Left lung (tissue), 10 donors: ENCODE measurements around the gene TEP1. TPM values are rescaled to one million over a fixed set of nuclear protein-coding genes. Genes with fewer than 3 reads are reported as not detected.

Experiments
- ATAC-seq: fragments of 200-7000 bp; cut with Tn5 transposase; one replicate; pipeline ENCODE4 v1.9.1; 2020; ENCODE audit warnings: moderate library complexity
- DNase-seq, 4 donors: peaks; one replicate each; pipeline ENCODE4 v3.0.0-alpha.2; 2013 to 2020
- H3K27ac ChIP-seq, 2 donors: fragments of 200-600 bp; sonication (generic) in 1 of 2; one replicate each; pipeline versions ENCODE4 v1.5.0 to v1.8.0; 2020 to 2021
- H3K27me3 ChIP-seq, 2 donors: fragments of 200-600 bp; sonication (generic) in 1 of 2; one replicate each; pipeline versions ENCODE4 v1.5.0 to v1.8.0; 2020 to 2021
- H3K36me3 ChIP-seq, 2 donors: fragments of 200-600 bp; sonication (generic) in 1 of 2; one replicate each; pipeline versions ENCODE4 v1.5.0 to v1.8.0; 2020 to 2021
- H3K4me1 ChIP-seq, 2 donors: fragments of 200-600 bp; one replicate each; pipeline ENCODE4 v1.8.0; 2021
- H3K4me3 ChIP-seq, 2 donors: fragments of 200-600 bp; sonication (generic) in 1 of 2; one replicate each; pipeline versions ENCODE4 v1.5.0 to v1.8.0; 2020 to 2021; ENCODE audit warnings: mild to moderate bottlenecking in 1 of 2
- H3K9me3 ChIP-seq, 2 donors: fragments of 200-600 bp; sonication (generic) in 1 of 2; one replicate each; pipeline versions ENCODE4 v1.5.0 to v1.8.0; 2020 to 2021
- intact Hi-C, 2 donors: fragments of 100-400 bp; cut with DNase I; formaldehyde crosslinking; loops; one replicate each; pipeline versions ENCODE4 v1.11.2 to v1.14.2; 2022
- polyA plus RNA-seq, 6 donors: library from polyadenylated mRNA; unstranded; fragments of 120-200 nt; gene quantifications; one replicate each; pipeline ENCODE4 v1.2.1, GENCODE V29; 2013; ENCODE audit not compliant: insufficient read length in 6 of 6
- total RNA-seq, 2 donors: library from RNA; stranded (reverse); fragmentation: NEBNext Ultra II Directional; extraction: Animal tissue kit (Norgen Biotek cat#: 25700); gene quantifications; one replicate each; pipeline ENCODE4 v1.2.1, GENCODE V29; 2021
- TF ChIP-seq, protein P1 (sequence below), 2 donors: fragments of 200-600 bp; sonication (generic) in 1 of 2; IDR thresholded peaks; one replicate each; pipeline versions ENCODE4 v1.5.0 to v1.8.0; 2021; ENCODE audit warnings: antibody characterized with exemption in 2 of 2
- donor health status: DM: no; HTN: yes; CAD: no.
- donor health status: DM: no; HTN: no; CAD: no.

TEP1 gene
- total and polyA plus RNA-seq, 8 donors: 19.0 to 57.0 (median 21.9) TPM

- TF ChIP-seq, protein P1, sequence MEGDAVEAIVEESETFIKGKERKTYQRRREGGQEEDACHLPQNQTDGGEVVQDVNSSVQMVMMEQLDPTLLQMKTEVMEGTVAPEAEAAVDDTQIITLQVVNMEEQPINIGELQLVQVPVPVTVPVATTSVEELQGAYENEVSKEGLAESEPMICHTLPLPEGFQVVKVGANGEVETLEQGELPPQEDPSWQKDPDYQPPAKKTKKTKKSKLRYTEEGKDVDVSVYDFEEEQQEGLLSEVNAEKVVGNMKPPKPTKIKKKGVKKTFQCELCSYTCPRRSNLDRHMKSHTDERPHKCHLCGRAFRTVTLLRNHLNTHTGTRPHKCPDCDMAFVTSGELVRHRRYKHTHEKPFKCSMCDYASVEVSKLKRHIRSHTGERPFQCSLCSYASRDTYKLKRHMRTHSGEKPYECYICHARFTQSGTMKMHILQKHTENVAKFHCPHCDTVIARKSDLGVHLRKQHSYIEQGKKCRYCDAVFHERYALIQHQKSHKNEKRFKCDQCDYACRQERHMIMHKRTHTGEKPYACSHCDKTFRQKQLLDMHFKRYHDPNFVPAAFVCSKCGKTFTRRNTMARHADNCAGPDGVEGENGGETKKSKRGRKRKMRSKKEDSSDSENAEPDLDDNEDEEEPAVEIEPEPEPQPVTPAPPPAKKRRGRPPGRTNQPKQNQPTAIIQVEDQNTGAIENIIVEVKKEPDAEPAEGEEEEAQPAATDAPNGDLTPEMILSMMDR (IDR thresholded peaks at IDR 0.05): no peak
- DNase-seq: no peak
- H3K27ac ChIP-seq: no peak overlapping the region
- H3K9me3 ChIP-seq: no peaks in the 10 kb centered on the region
- H3K4me3 ChIP-seq: no peak overlapping the region
- no peaks in the 10 kb centered on the region for H3K36me3 ChIP-seq
- no peaks in the 10 kb centered on the region for H3K27me3 ChIP-seq
- H3K4me1 ChIP-seq: peaks cover 7 to 20% of the 10 kb centered on the region in 2 donors
- ATAC-seq: no peak
- intact Hi-C loops: no loop called here
These were observed 15.5 kb upstream of the TEP1 start for GRCh38 chr14:20428802-20429201.

- Histone ChIP-seq H3K27me3 (no peaks in the 10 kb centered on the region), H3K4me3 (peak overlapping the region in 1 of 2 donors; percentile 18), H3K4me1 (peaks cover 7 to 20% of the 10 kb centered on the region in 2 donors), H3K36me3 (no peaks in the 10 kb centered on the region), H3K27ac (peak overlapping the region in 1 of 2 donors; percentile 87), H3K9me3 (no peaks in the 10 kb centered on the region)
- TF ChIP-seq, protein P1 (IDR thresholded peaks at IDR 0.05): no peak
- ATAC-seq (no peak), DNase-seq (no peak)
- intact Hi-C loops: no loop called here
These were observed 14.7 kb upstream of the TEP1 start for GRCh38 chr14:20428010-20428365.

DNA sequence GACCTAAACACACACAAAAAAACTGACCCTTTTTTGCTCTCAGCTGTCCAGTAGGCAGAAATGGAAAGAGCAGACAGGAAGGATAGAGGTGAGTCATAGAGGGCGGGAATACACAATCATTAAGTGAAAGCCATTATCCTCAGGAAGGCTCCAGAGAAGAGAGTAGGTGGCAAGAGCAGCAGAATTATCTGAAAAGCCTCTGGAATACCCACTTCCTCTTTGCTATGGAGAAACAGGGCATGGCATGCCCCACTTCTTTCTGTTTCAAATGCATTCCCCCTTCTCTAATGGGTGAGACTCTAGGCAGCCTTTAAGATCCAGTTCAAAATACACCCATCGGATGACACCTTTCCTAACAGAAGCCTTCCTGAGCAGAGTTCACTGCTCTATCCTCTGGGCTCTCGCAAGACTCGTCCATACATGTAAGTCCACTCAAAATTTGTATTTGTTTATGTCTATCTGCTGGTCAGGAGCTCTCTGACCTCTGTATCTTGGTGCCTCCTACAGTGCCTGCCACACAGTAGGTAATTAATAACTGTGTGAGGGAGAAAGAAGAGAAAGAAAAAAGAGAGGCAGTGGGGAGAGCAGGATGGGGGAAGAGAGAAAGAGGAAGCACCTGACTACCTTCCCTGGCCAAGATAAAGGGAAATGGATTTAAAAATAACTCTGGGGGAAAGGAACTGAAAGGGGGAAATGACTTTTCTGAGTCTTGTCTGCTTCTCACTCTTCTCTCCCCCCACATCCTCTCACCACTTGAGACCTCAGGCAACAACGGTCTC lies 14.1 kb upstream of the TEP1 start:
- intact Hi-C loops: no loop called here
- peak; percentile 73 for ATAC-seq
- TF ChIP-seq, protein P1 (IDR thresholded peaks at IDR 0.05): no peak
- Histone ChIP-seq H3K36me3 (no peaks in the 10 kb centered on the region), H3K9me3 (no peaks in the 10 kb centered on the region), H3K4me3 (peak overlapping the region in 1 of 2 donors; percentile 18), H3K4me1 (peaks cover 7 to 20% of the 10 kb centered on the region in 2 donors), H3K27me3 (no peaks in the 10 kb centered on the region), H3K27ac (peak overlapping the region; percentile 48 to 87)
- DNase-seq: no peak

DNA sequence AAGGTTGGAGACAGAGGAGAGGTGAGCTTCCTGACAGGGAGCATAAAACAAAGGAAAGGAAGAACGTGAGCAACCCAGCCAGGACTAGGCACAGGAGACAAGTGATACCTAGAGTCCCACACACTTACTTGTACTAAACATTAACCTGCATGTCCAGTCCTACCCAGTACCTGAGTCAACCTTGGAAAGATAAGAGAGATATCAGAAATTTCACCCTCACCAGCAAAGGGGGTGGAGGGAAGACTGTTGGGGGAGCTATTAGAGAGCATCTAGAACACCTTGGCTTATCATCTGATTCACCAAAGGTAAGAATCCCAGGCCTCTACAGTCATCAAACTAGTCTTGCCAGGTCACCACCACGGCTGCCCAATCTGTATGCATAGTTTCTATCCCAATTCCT lies 11.6 kb upstream of the TEP1 start:
- intact Hi-C loops: no loop called here
- no peak for DNase-seq
- H3K27ac ChIP-seq: no peak overlapping the region

DNA sequence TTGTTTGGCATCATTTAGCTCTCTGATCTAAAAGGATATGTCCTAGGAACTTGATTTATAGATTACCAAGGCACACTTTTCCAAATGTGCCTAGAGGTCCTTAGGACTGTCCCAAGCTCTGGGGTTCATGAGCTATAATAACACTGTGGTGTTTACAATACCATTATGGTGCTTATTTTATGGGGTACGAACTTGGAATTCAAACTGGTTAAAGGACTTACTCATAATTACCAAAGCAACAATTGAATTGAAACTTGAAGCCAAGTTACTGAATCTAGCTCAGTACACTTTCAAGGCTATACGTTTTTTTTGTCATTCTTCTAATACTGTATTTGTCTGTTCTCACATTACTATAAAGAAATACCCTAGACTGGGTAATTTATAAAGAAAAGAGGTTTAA lies 9.6 kb upstream of the TEP1 start:
- ATAC-seq: no peak
- Histone ChIP-seq H3K4me1 (peaks cover 0 to 8% of the 10 kb centered on the region in 2 donors), H3K36me3 (no peaks in the 10 kb centered on the region), H3K4me3 (no peak overlapping the region), H3K9me3 (no peaks in the 10 kb centered on the region), H3K27me3 (no peaks in the 10 kb centered on the region), H3K27ac (no peak overlapping the region)
- DNase-seq: no peak
- intact Hi-C loops: no loop called here
- TF ChIP-seq, protein P1 (IDR thresholded peaks at IDR 0.05): no peak

More for the DNA sequence above, 11.6 kb upstream of the TEP1 start:
- TF ChIP-seq, protein P1 (IDR thresholded peaks at IDR 0.05): no peak
- H3K9me3 ChIP-seq: no peaks in the 10 kb centered on the region
- H3K4me1 ChIP-seq: peaks cover 0 to 20% of the 10 kb centered on the region in 2 donors
- no peak overlapping the region for H3K4me3 ChIP-seq
- H3K36me3 ChIP-seq: no peaks in the 10 kb centered on the region
- ATAC-seq: no peak
- H3K27me3 ChIP-seq: no peaks in the 10 kb centered on the region
